ENCODE measurements around the gene MICAL3. TPM values are rescaled to one million over a fixed set of nuclear protein-coding genes. Genes with fewer than 3 reads are reported as not detected.

The MICAL3 gene
- total and polyA plus RNA-seq, 9 of the 15 experiments (the other 6 are each of a cell fraction or from before 2014, with no cell fraction given) = 0.53 to 32.1 (median 12.3) TPM

- TF ChIP-seq U2AF1 (optimal IDR thresholded peaks at IDR 0.05; ENCODE audit: low read depth, low read length) (no peak), NR0B1 (IDR thresholded peaks at IDR 0.05; ENCODE audit: partially characterized antibody) (no peak), C11orf30 (IDR thresholded peaks at IDR 0.05; ENCODE audit: low read depth) (no peak), E2F1 (CRISPR knock-in tag; IDR thresholded peaks at IDR 0.05) (no peak; the same call in 1 of the 2 replicates), LEF1 (IDR thresholded peaks at IDR 0.05) (peak; percentile 63; the same call in 1 of the 2 replicates), FOXJ2 (tag; IDR thresholded peaks at IDR 0.05) (no peak), JUND (IDR thresholded peaks at IDR 0.05; ENCODE audit: borderline replicate concordance, low read depth, low read length) (peak; percentile 79), JUND (tag; IDR thresholded peaks at IDR 0.05; ENCODE audit: borderline replicate concordance, low read depth, low read length) (peak; percentile 67; the same call in 1 of the 3 replicates), ZKSCAN8 (CRISPR knock-in tag; IDR thresholded peaks at IDR 0.05) (peak; percentile 88), MLX (CRISPR knock-in tag; conservative IDR thresholded peaks at IDR 0.05) (no peak), ATF1 (CRISPR knock-in tag; IDR thresholded peaks at IDR 0.05) (no peak), ATF1 (tag; IDR thresholded peaks at IDR 0.05) (peak; percentile 78), EWSR1 (IDR thresholded peaks at IDR 0.05; ENCODE audit: borderline replicate concordance, low read depth, partially characterized antibody) (no peak), ZNF253 (CRISPR knock-in tag; conservative IDR thresholded peaks at IDR 0.05) (no peak), HES1 (IDR thresholded peaks at IDR 0.05; ENCODE audit: low read depth) (peak; percentile 80), ZBTB7A (IDR thresholded peaks at IDR 0.05; ENCODE audit: borderline replicate concordance, control insufficient read depth, low read depth, low read length) (no peak), ZNF518B (CRISPR knock-in tag; IDR thresholded peaks at IDR 0.05) (no peak), POLR2AphosphoS5 (IDR thresholded peaks at IDR 0.05; ENCODE audit: control insufficient read depth, insufficient read depth, low read depth, low read length) (peak; percentile 97), ZNF740 (CRISPR knock-in tag; IDR thresholded peaks at IDR 0.05) (no peak), ZNF740 (tag; IDR thresholded peaks at IDR 0.05) (no peak), DACH1 (IDR thresholded peaks at IDR 0.05; ENCODE audit: partially characterized antibody) (peak; percentile 98)
Measured at GRCh38 chr22:17980638-17981051, 43.7 kb downstream of the MICAL3 start (continued).

Data from K562 (cell line).